ACHN (cell line): ENCODE data around the gene NFS1.

Source experiments
- DNase-seq: peaks from one replicate; pipeline ENCODE4 v3.0.0-alpha.2; 2015
- in situ Hi-C: cut with HindIII; loops from 2 replicates; pipeline ENCODE4 v1.10.0; 2017; ENCODE audit warnings: low sequenced_read_pairs, low pct_ligation_motif_present, low pct_unique_long_range_greater_than_20kb

Gene NFS1

GRCh38 chr20:35626386-35627001 is 72.7 kb downstream of the NFS1 start:
- DNase-seq: no peak
- in situ Hi-C loops: no loop called here

- no peak for DNase-seq
Measured at GRCh38 chr20:35625584-35626385, 73.4 kb downstream of the NFS1 start.

GRCh38 chr20:35621560-35621946 is 77.6 kb downstream of the NFS1 start:
- no peak for DNase-seq
- in situ Hi-C loops: no loop called here

More at GRCh38 chr20:35625584-35626385, 73.4 kb downstream of the NFS1 start:
- in situ Hi-C loops: no loop called here

DNA sequence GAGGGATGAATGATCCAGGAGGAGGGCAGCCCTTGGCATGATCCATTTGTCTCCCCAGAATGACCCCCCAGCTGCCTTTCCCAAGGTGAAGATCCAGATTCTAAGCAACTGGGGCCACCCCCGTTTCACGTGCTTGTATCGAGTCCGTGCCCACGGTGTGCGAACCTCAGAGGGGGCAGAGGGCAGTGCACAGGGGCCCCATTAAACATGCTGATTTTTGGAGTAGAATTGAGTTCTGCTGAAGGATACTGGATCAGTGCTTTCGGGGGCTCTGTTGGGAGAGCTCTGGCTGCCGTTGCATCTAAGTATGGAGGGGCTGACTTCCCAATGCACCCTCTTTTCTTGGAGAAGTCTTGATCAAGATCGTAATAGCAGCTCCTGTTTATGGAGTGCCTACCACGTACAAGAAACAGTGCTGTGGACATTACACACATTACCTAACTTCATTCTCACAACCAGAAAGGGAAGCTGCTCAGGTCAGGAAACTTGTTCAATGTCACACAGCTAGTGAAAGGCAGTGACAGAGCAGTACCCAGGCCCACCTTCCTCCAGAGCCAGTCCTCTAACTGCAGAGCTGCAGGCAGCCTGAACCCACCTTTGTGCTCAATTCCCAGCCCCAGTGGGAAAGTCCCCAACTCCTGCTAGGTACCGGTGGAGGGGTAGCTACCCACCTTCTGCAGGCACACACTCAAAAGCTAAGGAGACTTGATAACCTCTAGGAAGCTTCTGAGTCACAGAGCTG is 78.2 kb downstream of the NFS1 start:
- in situ Hi-C loops: no loop called here
- no peak for DNase-seq

DNA sequence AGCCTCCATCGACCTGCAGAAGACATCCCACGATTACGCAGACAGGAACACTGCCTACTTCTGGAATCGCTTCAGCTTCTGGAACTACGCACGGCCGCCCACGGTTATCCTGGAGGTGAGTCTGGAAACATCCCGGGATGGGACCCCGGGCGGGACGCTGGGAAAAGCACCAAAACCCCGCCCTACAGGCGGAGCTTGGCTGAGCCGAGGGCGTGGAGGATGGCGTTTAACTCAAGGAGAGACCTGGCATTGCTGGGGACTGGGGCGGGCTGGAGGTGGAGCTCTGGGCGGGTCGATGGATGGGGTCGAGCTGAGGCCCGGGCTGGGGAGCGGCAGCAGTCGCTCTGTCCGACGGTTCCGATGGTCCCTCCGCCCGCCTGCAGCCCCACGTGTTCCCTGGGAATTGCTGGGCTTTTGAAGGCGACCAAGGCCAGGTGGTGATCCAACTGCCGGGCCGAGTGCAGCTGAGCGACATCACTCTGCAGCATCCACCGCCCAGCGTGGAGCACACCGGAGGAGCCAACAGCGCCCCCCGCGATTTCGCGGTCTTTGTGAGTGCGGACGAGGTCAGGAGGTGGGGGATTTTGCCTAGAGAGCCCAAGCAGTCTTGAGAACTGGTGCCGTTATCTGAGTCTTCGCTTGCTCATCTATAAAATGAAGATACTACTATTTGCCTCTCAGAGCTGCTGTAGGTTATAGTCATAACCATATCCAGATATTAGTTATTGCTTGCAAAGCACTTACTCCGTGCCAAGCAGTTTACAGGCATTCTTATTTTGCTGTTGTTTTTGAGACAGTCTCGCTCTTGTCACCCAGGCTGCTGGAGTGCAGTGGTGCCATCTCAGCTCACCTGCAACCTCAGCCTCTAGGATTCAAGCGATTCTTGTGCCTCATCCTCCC is 79.7 kb downstream of the NFS1 start:
- in situ Hi-C loops: no loop called here
- peak; percentile 91 for DNase-seq

DNA sequence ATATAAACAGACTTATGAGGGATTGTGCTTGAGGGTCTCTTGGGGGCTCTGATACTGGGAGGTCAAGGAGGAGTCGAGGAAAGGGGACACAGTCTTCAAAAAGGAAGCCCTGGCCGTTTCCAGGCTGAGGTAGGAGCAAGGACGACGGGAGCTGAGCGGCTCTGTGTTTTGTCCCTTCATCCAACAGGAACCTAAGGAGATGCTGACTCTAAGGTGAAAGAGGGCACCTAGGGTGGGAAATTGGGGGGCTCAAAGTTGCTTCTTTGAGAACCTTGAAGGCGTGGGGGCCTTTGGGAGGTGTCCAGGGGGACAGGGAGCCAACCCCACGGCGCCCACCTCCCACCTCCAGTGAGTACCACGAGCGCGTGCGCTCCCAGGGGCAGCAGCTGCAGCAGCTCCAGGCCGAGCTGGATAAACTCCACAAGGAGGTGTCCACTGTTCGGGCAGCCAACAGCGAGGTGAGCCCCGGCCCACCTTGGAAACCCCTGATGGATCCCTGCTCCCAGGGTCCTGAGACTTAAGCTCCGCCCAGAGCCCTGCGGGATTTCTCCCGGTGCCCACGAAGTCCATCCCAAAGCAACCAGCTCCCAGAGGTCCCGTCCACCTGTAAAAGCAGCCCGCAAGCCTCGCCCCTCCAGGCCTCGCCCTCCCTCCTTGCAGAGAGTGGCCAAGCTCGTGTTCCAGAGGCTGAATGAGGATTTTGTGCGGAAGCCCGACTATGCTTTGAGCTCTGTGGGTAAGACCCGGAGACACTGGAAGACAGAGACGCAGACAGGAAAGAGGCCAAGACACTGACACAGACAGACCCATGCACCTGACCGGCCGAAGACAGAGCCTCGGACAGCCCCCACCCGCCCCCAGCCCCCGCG is 80.7 kb downstream of the NFS1 start:
- in situ Hi-C loops: no loop called here
- DNase-seq: peak; percentile 44
